ENCODE measurements around the gene COL18A1. TPM values are rescaled to one million over a fixed set of nuclear protein-coding genes. Genes with fewer than 3 reads are reported as not detected.

COL18A1 gene
- total and polyA plus RNA-seq, 2 of the 8 experiments (the other 6 are each of a cell fraction or from before 2014, with no cell fraction given), result 145 to 201 TPM

DNA sequence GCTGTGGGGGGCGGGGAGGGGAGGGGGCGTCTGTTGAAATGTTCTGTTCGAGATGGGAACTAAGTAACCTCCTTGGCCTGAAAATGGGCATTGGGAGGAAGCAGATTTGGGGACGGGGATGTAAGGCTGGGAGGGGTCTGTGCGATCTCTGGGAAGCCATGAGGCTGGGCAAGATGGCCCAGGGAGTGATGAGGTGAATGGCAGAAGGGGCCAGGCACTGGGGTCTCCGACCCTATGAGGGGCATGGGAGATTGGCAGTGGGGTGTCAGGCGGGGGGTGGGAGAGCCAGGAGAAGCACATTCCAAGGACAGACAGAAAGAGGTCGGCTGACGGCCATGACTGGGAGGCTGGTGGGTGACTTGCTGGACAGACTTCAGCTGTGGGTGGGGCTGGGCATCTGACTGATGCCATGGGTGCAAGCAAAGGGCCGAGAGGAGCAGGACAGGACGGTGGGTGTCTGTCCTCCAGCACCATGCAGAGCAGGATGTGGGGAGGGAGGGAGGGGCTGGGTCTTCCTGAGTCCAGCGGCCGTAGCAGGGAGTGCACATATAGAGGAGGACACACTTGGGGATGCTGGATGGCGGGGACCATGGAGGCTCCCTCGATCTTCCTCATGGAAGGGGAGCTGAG is 30.0 kb upstream of the COL18A1 start:
- Histone ChIP-seq H3K79me2 (ENCODE audit: control insufficient read depth in 1 of 2, insufficient read depth in 2 of 2, low read length in 2 of 2) (no peaks in the 10 kb centered on the region), H3K4ac (replicated peaks; ENCODE audit: insufficient read length, low read depth, low read length) (no peak overlapping the region), H3K56ac (replicated peaks; ENCODE audit: insufficient read length, low read depth, low read length) (no peak overlapping the region), H3K23me2 (ENCODE audit: low read depth, low read length) (no peaks in the 10 kb centered on the region), H4K91ac (replicated peaks; ENCODE audit: insufficient read length, low read length) (no peak overlapping the region), H3K27me3 (replicated peaks in 1 of 4; ENCODE audit: control insufficient read depth in 3 of 4, extremely low read depth in 1 of 4, insufficient read depth in 3 of 4, low read length in 3 of 4) (no peaks in the 10 kb centered on the region; a peak in 1 of 7 replicates), H3K9me3 (ENCODE audit: insufficient read depth in 2 of 2, low read depth in 1 of 2, low read length in 1 of 2) (peaks cover 14 to 19% of the 10 kb centered on the region in 2 experiments), H3K4me2 (ENCODE audit: insufficient read depth in 1 of 2, low read depth in 2 of 2, low read length in 2 of 2) (no peak overlapping the region), H3K36me3 (ENCODE audit: control insufficient read depth in 2 of 4, insufficient read depth in 4 of 4, low read length in 3 of 4) (no peaks in the 10 kb centered on the region), H3K4me1 (replicated peaks in 1 of 4; ENCODE audit: control insufficient read depth in 3 of 4, insufficient read depth in 4 of 4, low read length in 3 of 4) (peaks cover 3 to 10% (median 7%) of the 10 kb centered on the region in 4 experiments), H2BK20ac (ENCODE audit: low read length) (0 out of 2 replicates have a peak overlapping the region, but pooled peaks have one; percentile 10), H4K8ac (ENCODE audit: extremely low read depth, insufficient read depth, low read length) (no peak overlapping the region), H3K27ac (ENCODE audit: low read depth, low read length) (no peak overlapping the region), H3K9ac (replicated peaks in 1 of 4; ENCODE audit: extremely low read depth in 1 of 4, low read depth in 3 of 4, low read length in 3 of 4) (no peak overlapping the region), H3K4me3 (ENCODE audit: extremely low read depth in 1 of 4, insufficient read depth in 2 of 4, low read depth in 3 of 4, low read length in 4 of 4) (no peak overlapping the region), H2AK5ac (ENCODE audit: low read depth, low read length) (no peak overlapping the region; the same call in 1 of the 2 replicates), H3K18ac (ENCODE audit: extremely low read depth, low read length) (no peak overlapping the region), H3K14ac (ENCODE audit: insufficient read length) (no peak overlapping the region), H4K5ac (ENCODE audit: insufficient read length, low read depth, low read length) (no peak overlapping the region), H2BK5ac (ENCODE audit: low read depth, low read length) (no peak overlapping the region), H2AFZ (ENCODE audit: low read length) (no peak overlapping the region), H4K20me1 (replicated peaks in 1 of 2; ENCODE audit: control insufficient read depth in 1 of 2, insufficient read depth in 2 of 2, low read length in 2 of 2) (no peaks in the 10 kb centered on the region), H2BK120ac (replicated peaks; ENCODE audit: low read depth, low read length) (no peak overlapping the region), H2BK15ac (ENCODE audit: low read length) (peak overlapping the region; percentile 88; the same call in 1 of the 2 replicates), H3K23ac (ENCODE audit: insufficient read length) (no peak overlapping the region), H3K79me1 (ENCODE audit: low read depth, low read length) (no peaks in the 10 kb centered on the region), H2BK12ac (ENCODE audit: low read depth, low read length) (peak overlapping the region; percentile 33; the same call in 1 of the 2 replicates)
- ChIA-PET POLR2A (ENCODE audit: partially characterized antibody) (interaction anchor here (1.5 kb wide), 1 partner anchor 32 kb away, joined by 4 read pairs; no protein-coding TSS in a partner anchor), CTCF (ENCODE audit: partially characterized antibody) (interaction anchor here (1.7 to 3.3 kb wide), 3 partner anchors 9 to 32 kb away, joined by 5 to 13 read pairs (median 10); no protein-coding TSS in a partner anchor)
- 84% methylated on average over 6 of the region's 15 CpGs; no CpG with 5 or more reads in 1 of the 2 experiments for WGBS, 2 experiments (ENCODE audit: extremely low coverage in 1 of 2, insufficient coverage in 1 of 2, insufficient read length in 1 of 2, insufficient replicate concordance in 2 of 2, low coverage in 1 of 2, low lambda C conversion rate in 2 of 2, missing lambda C conversion rate in 1 of 2)
- FAIRE-seq (no peak), DNase-seq (ENCODE audit: low read depth in 1 of 2, low spot score in 2 of 2) (no peak)
- TF ChIP-seq BRCA1 (IDR thresholded peaks at IDR 0.05; ENCODE audit: low read depth, low read length) (no peak), KDM1A (IDR thresholded peaks at IDR 0.05; ENCODE audit: borderline replicate concordance, low read length) (no peak), CHD1 (IDR thresholded peaks at IDR 0.05; ENCODE audit: low read depth, low read length) (no peak), CBX8 (IDR thresholded peaks at IDR 0.05; ENCODE audit: borderline replicate concordance, low read depth, low read length) (no peak), JUND (IDR thresholded peaks at IDR 0.05; ENCODE audit: low read length) (no peak), NRF1 (IDR thresholded peaks at IDR 0.05; ENCODE audit: low read depth, low read length) (no peak)
- TF ChIP-seq, protein P1, sequence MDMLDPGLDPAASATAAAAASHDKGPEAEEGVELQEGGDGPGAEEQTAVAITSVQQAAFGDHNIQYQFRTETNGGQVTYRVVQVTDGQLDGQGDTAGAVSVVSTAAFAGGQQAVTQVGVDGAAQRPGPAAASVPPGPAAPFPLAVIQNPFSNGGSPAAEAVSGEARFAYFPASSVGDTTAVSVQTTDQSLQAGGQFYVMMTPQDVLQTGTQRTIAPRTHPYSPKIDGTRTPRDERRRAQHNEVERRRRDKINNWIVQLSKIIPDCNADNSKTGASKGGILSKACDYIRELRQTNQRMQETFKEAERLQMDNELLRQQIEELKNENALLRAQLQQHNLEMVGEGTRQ (IDR thresholded peaks at IDR 0.05; ENCODE audit: low read length), result no peak

Data from H1 (cell line).